ENCODE measurements around the gene RAD51B.

DNA sequence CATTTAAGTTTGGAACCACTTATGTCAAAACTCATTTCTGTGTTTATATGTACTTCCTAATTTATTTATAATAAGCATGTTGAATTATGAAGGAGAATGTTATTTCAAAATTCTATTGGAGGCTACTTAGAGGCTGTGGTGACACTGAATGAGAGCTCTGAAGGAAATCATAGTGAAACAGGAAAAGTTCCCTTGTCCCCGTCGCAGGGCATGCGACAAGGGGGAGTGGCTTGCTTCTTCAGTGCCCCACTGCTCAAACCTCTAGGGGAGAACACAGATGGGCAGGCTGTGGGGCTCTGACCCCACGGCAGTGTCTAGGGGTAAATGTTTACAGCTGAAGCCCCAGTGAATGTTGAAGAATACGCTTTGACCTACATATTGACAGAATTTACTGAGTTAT is 261.9 kb downstream of the RAD51B start:
- TF ChIP-seq, protein P1, sequence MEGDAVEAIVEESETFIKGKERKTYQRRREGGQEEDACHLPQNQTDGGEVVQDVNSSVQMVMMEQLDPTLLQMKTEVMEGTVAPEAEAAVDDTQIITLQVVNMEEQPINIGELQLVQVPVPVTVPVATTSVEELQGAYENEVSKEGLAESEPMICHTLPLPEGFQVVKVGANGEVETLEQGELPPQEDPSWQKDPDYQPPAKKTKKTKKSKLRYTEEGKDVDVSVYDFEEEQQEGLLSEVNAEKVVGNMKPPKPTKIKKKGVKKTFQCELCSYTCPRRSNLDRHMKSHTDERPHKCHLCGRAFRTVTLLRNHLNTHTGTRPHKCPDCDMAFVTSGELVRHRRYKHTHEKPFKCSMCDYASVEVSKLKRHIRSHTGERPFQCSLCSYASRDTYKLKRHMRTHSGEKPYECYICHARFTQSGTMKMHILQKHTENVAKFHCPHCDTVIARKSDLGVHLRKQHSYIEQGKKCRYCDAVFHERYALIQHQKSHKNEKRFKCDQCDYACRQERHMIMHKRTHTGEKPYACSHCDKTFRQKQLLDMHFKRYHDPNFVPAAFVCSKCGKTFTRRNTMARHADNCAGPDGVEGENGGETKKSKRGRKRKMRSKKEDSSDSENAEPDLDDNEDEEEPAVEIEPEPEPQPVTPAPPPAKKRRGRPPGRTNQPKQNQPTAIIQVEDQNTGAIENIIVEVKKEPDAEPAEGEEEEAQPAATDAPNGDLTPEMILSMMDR (IDR thresholded peaks at IDR 0.05; ENCODE audit: poor library complexity), result no peak
- TF ChIP-seq EZH2phosphoT487 (IDR thresholded peaks at IDR 0.05; ENCODE audit: low read depth, severe bottlenecking, unreplicated experiment), result no peak
- no peak for TF ChIP-seq EZH2 (IDR thresholded peaks at IDR 0.05; ENCODE audit: borderline replicate concordance)

Measured in hepatocyte (in vitro differentiated cells).